K562 (cell line): Measurements from ENCODE around the gene FUT8. TPM values are rescaled to one million over a fixed set of nuclear protein-coding genes. Genes with fewer than 3 reads are reported as not detected.

Experiments
- ATAC-seq: fragments of 200-7000 bp; cut with Tn5 transposase; 3 replicates; pipeline ENCODE4 v1.9.1; 2020; ENCODE audit warnings: moderate library complexity
- BruUV-seq: library from RNA; stranded (reverse); fragments of 400-500 nt; replicated peaks from 2 replicates; lab custom pipeline; 2021; lab: Mats Ljungman, UMichigan
- CTCF ChIA-PET: fragments of 300-600 bp; formaldehyde crosslinking; extraction: SDS; loops from one replicate; lab custom pipeline; 2021; ENCODE audit warnings: low intra/inter-chr PET ratio; lab: Yijun Ruan, JAX
- POLR2A ChIA-PET: fragments of 300-600, 350-650 bp; sonication (Branson Sonifier 250); formaldehyde crosslinking; extraction: SDS; loops from one replicate; lab custom pipeline; 2021; ENCODE audit warnings: antibody characterized with exemption, inconsistent platforms; lab: Yijun Ruan, JAX
- DNase-seq, 4 experiments: peaks; one replicate each; pipeline versions ENCODE4 v3.0.0 to v3.0.0-alpha.2; 2011 to 2018; ENCODE audit warnings: low spot score in 3 of 4, mixed read lengths in 3 of 4; ENCODE audit errors: extremely low read depth in 1 of 4
- FAIRE-seq: peaks from 2 replicates; lab custom pipeline; 2011; peaks lifted over from hg19 to GRCh38; lab: Jason Lieb, UNC
- H2AFZ ChIP-seq: 2 replicates; pipeline ENCODE4 v1.6.0; 2011; ENCODE audit warnings: low read depth, low read length, control low read depth, inconsistent platforms
- H3K27ac ChIP-seq: fragments of 200-600 bp; 3 replicates; pipeline ENCODE4 v1.8.0; 2011; ENCODE audit warnings: low read depth, mild to moderate bottlenecking, control low read depth, inconsistent platforms, low read length, moderate library complexity, mixed read lengths; ENCODE audit errors: extremely low read depth
- H3K27me3 ChIP-seq, 2 experiments: fragments of 300-600 bp in 1 of 2; 2 replicates in 1 of 2; 3 replicates in 1 of 2; pipeline versions ENCODE4 v1.6.0 to v1.8.0; 2011; ENCODE audit warnings: inconsistent platforms in 2 of 2, low read length in 2 of 2, mild to moderate bottlenecking in 1 of 2, mixed read lengths in 1 of 2, moderate library complexity in 1 of 2; ENCODE audit not compliant: control insufficient read depth in 2 of 2, insufficient read depth in 2 of 2
- H3K36me3 ChIP-seq: fragments of 300-600 bp; 3 replicates; pipeline ENCODE4 v1.8.0; 2011; ENCODE audit warnings: mild to moderate bottlenecking, low read length, inconsistent platforms; ENCODE audit not compliant: control insufficient read depth, insufficient read depth
- H3K4me1 ChIP-seq, 2 experiments: fragments of 200-600 bp in 1 of 2; replicated peaks in 1 of 2; 2 replicates in 1 of 2; 3 replicates in 1 of 2; pipeline versions ENCODE4 v1.5.1 to v1.8.0; 2011; ENCODE audit warnings: inconsistent platforms in 2 of 2, low read length in 2 of 2, mild to moderate bottlenecking in 1 of 2, mixed read lengths in 1 of 2, moderate library complexity in 1 of 2; ENCODE audit not compliant: control insufficient read depth in 2 of 2, insufficient read depth in 2 of 2
- H3K4me2 ChIP-seq: 2 replicates; pipeline ENCODE4 v1.6.1; 2011; ENCODE audit warnings: low read length, control low read depth, inconsistent platforms, mixed read lengths; ENCODE audit not compliant: insufficient read depth
- H3K4me3 ChIP-seq: fragments of 200-600 bp; sonication (generic), shearing (Covaris generic); 2 replicates; pipeline ENCODE4 v1.5.1; 2016; ENCODE audit warnings: control low read depth, inconsistent platforms
- H3K79me2 ChIP-seq: fragments of 200-600 bp; 3 replicates; pipeline ENCODE4 v1.8.0; 2011; ENCODE audit warnings: low read length, inconsistent platforms; ENCODE audit not compliant: control insufficient read depth, insufficient read depth
- H3K9ac ChIP-seq, 2 experiments: 2 replicates each; pipeline versions ENCODE4 v1.6.0 to v1.6.1; 2011; ENCODE audit warnings: low read depth in 2 of 2, low read length in 2 of 2, control low read depth in 1 of 2, inconsistent platforms in 1 of 2, mild to moderate bottlenecking in 1 of 2, mixed read lengths in 1 of 2; ENCODE audit not compliant: insufficient read depth in 1 of 2
- H3K9me1 ChIP-seq: one replicate; pipeline ENCODE4 v1.6.0; 2011; ENCODE audit warnings: inconsistent platforms, mild to moderate bottlenecking, low read length, moderate library complexity; ENCODE audit not compliant: control insufficient read depth, insufficient read depth
- H3K9me3 ChIP-seq: replicated peaks from 2 replicates; pipeline ENCODE4 v1.5.1; 2011; ENCODE audit warnings: low read depth, low read length, inconsistent platforms; ENCODE audit not compliant: control insufficient read depth, insufficient read depth
- H4K20me1 ChIP-seq: replicated peaks from 2 replicates; pipeline ENCODE4 v1.6.1; 2011; ENCODE audit warnings: low read length, inconsistent platforms, mixed read lengths; ENCODE audit not compliant: control insufficient read depth, insufficient read depth
- ILF3 ChIP-seq: fragments of 450-650 bp; IDR thresholded peaks from 2 replicates; pipeline ENCODE4 v1.6.1; 2018; ENCODE audit warnings: antibody characterized with exemption, mild to moderate bottlenecking, moderate library complexity, borderline replicate concordance
- SMAD1 ChIP-seq: fragments of 150-350 bp; IDR thresholded peaks from 2 replicates; pipeline ENCODE4 v1.6.1; 2014; ENCODE audit warnings: low read length, low read depth; ENCODE audit not compliant: partially characterized antibody
- WGBS: fragments of 100-300 bp; shearing (Covaris generic); methylation state at CpG from one replicate; pipeline ENCODE4 v1.1.6; 2016; ENCODE audit warnings: low coverage, mixed read lengths; ENCODE audit not compliant: insufficient coverage; ENCODE audit errors: missing lambda C conversion rate; 5-methylcytosine and 5-hydroxymethylcytosine counted together
- in situ Hi-C: fragments of 300-500 bp; cut with MboI; formaldehyde crosslinking; loops from 4 replicates; pipeline ENCODE4 v1.15.0; 2018; ENCODE audit warnings: inconsistent platforms, mixed read lengths
- intact Hi-C: fragments of 100-400 bp; cut with micrococcal nuclease; formaldehyde crosslinking; loops from 2 replicates; pipeline ENCODE4 v1.14.2; 2022
- polyA plus RNA-seq, 8 experiments: library from polyadenylated mRNA; depleted of rRNA in 4 of 8; stranded (reverse) in 5 of 8; unstranded in 3 of 8; fragments of >200 nt; fragmentation: Nextera tagmentation in 2 of 8; fragmentation: Illumina TruSeq in 1 of 8; extraction: Ambion mirVana in 2 of 8; extraction: Trizol in 1 of 8; gene quantifications; 2 replicates each; pipeline versions ENCODE4 v1.2.1 to v1.2.3, GENCODE V29; 2011 to 2014; ENCODE audit warnings: inconsistent platforms in 1 of 8, missing spikeins in 1 of 8
- total RNA-seq, 7 experiments: library from RNA; depleted of rRNA in 6 of 7; stranded (reverse); fragments of >200 nt in 6 of 7; fragmentation: Illumina TruSeq in 2 of 7; extraction: Trizol in 2 of 7; gene quantifications; 2 replicates each; pipeline versions ENCODE4 v1.2.1 to v1.2.3, GENCODE V29; 2011 to 2021; ENCODE audit warnings: low replicate concordance in 1 of 7
- TF ChIP-seq, protein P1 (sequence below): fragments of 250-450 bp; sonication (Bioruptor Pico); IDR thresholded peaks from 2 replicates; pipeline ENCODE4 v1.5.0; 2020; ENCODE audit warnings: mild to moderate bottlenecking
- TF ChIP-seq, protein P2 (sequence below): sonication (generic); formaldehyde crosslinking; IDR thresholded peaks from 2 replicates; pipeline ENCODE4 v1.8.1; 2023; ENCODE audit warnings: mild to moderate bottlenecking, missing genetic modification reagents

FUT8 gene
- total and polyA plus RNA-seq, 9 of the 15 experiments (the other 6 are each of a cell fraction or from before 2014, with no cell fraction given), result 4.1 to 15.2 (median 7.8) TPM

DNA sequence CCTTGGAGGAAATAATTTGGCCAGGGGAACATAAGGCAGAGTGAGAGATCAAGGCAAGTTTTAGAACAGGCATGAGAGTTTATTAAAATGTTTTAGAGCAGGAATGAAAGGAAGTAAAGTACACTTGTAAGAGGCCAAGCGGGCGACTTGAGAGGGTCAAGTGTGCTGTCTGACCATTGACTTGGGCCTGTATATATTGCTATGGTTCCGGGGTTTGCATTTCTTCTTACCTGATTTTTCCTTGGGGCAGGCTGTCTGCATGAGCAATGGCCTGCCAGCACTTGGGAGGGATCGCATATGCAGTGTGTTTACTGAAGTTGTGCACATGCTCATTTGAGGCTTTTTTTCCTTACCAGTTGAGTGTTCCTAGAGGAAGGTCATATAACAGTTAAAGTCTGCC, 214.8 kb downstream of the FUT8 start:
- H3K4me3 ChIP-seq, result no peak overlapping the region
- H3K9me1 ChIP-seq, result no peaks in the 10 kb centered on the region
- intact Hi-C loops (no loop called here), in situ Hi-C loops (no loop called here)
- no peak overlapping the region for H3K4me2 ChIP-seq
- ATAC-seq (no peak), FAIRE-seq (no peak), DNase-seq (no peak)
- CTCF ChIA-PET, result no interaction called here
- H2AFZ ChIP-seq, result no peak overlapping the region
- no peak overlapping the region for H3K9ac ChIP-seq
- TF ChIP-seq, protein P1, sequence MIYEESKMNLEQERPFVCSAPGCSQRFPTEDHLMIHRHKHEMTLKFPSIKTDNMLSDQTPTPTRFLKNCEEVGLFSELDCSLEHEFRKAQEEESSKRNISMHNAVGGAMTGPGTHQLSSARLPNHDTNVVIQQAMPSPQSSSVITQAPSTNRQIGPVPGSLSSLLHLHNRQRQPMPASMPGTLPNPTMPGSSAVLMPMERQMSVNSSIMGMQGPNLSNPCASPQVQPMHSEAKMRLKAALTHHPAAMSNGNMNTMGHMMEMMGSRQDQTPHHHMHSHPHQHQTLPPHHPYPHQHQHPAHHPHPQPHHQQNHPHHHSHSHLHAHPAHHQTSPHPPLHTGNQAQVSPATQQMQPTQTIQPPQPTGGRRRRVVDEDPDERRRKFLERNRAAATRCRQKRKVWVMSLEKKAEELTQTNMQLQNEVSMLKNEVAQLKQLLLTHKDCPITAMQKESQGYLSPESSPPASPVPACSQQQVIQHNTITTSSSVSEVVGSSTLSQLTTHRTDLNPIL (CRISPR knock-in tag), result no peak
- TF ChIP-seq ILF3, result no peak
- TF ChIP-seq, protein P2, sequence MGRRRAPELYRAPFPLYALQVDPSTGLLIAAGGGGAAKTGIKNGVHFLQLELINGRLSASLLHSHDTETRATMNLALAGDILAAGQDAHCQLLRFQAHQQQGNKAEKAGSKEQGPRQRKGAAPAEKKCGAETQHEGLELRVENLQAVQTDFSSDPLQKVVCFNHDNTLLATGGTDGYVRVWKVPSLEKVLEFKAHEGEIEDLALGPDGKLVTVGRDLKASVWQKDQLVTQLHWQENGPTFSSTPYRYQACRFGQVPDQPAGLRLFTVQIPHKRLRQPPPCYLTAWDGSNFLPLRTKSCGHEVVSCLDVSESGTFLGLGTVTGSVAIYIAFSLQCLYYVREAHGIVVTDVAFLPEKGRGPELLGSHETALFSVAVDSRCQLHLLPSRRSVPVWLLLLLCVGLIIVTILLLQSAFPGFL, result no peak
- no peak for TF ChIP-seq SMAD1
- WGBS, result 45% methylated on average over 1 of the region's 4 CpGs
- no peaks in the 10 kb centered on the region for H4K20me1 ChIP-seq
- H3K79me2 ChIP-seq, result no peaks in the 10 kb centered on the region
- no peaks in the 10 kb centered on the region for H3K4me1 ChIP-seq
- H3K27me3 ChIP-seq, result no peaks in the 10 kb centered on the region
- H3K36me3 ChIP-seq, result no peaks in the 10 kb centered on the region
- no peak overlapping the region for H3K27ac ChIP-seq
- POLR2A ChIA-PET, result no interaction called here
- BruUV-seq, result no TSS peak
- H3K9me3 ChIP-seq, result no peaks in the 10 kb centered on the region
